ENCODE results near the gene BCAS3. TPM values are rescaled to one million over a fixed set of nuclear protein-coding genes. Genes with fewer than 3 reads are reported as not detected.

Gene BCAS3
- total RNA-seq, 2 experiments from 2014 or later, result 5.1 to 6.9 TPM

GRCh38 chr17:61294777-61295176 lies 617.1 kb downstream of the BCAS3 start:
- Mint-ChIP-seq H3K27me3 (no peaks in the 10 kb centered on the region), H3K4me1 (ENCODE audit: low read depth) (no peaks in the 10 kb centered on the region), H3K4me3 (no peak overlapping the region), H3K27ac (no peak overlapping the region), H3K36me3 (ENCODE audit: low read depth) (no peaks in the 10 kb centered on the region), H3K9me3 (no peaks in the 10 kb centered on the region)
- TF ChIP-seq CTCF (IDR thresholded peaks at IDR 0.05), result no peak
- no peak for ATAC-seq
- CTCF ChIA-PET, result no interaction called here
- DNase-seq, result no peak
- intact Hi-C loops (cut with micrococcal nuclease), result no loop called here
- POLR2A ChIA-PET, result no interaction called here

- ChIA-PET CTCF (no interaction called here), POLR2A (no interaction called here)
- ATAC-seq, result no peak
Observed at GRCh38 chr17:61296058-61296457, 618.4 kb downstream of the BCAS3 start.

GRCh38 chr17:61299517-61300513 lies 622.2 kb downstream of the BCAS3 start:
- CTCF ChIA-PET, result interaction anchor here (1.2 kb wide), 1 partner anchor 9 kb away, joined by 3 read pairs; no protein-coding TSS in a partner anchor
- Mint-ChIP-seq H3K4me1 (ENCODE audit: low read depth) (no peaks in the 10 kb centered on the region), H3K9me3 (no peaks in the 10 kb centered on the region), H3K27me3 (no peaks in the 10 kb centered on the region), H3K4me3 (no peak overlapping the region), H3K27ac (no peak overlapping the region), H3K36me3 (ENCODE audit: low read depth) (no peaks in the 10 kb centered on the region)
- ATAC-seq (no peak), DNase-seq (no peak)
- POLR2A ChIA-PET, result no interaction called here
- intact Hi-C loops (cut with micrococcal nuclease), result no loop called here
- TF ChIP-seq CTCF (IDR thresholded peaks at IDR 0.05), result no peak

More at GRCh38 chr17:61296058-61296457, 618.4 kb downstream of the BCAS3 start:
- Mint-ChIP-seq H3K4me1 (ENCODE audit: low read depth) (no peaks in the 10 kb centered on the region), H3K27ac (no peak overlapping the region), H3K9me3 (no peaks in the 10 kb centered on the region), H3K27me3 (no peaks in the 10 kb centered on the region), H3K4me3 (no peak overlapping the region), H3K36me3 (ENCODE audit: low read depth) (no peaks in the 10 kb centered on the region)
- TF ChIP-seq CTCF (IDR thresholded peaks at IDR 0.05), result no peak
- intact Hi-C loops (cut with micrococcal nuclease), result no loop called here
- DNase-seq, result no peak

GRCh38 chr17:61302953-61303816 lies 625.5 kb downstream of the BCAS3 start:
- H3K9me3 Mint-ChIP-seq, result no peaks in the 10 kb centered on the region
- DNase-seq (no peak), ATAC-seq (no peak)
- no peaks in the 10 kb centered on the region for H3K36me3 Mint-ChIP-seq (ENCODE audit: low read depth)
- no peaks in the 10 kb centered on the region for H3K27me3 Mint-ChIP-seq
- H3K4me1 Mint-ChIP-seq (ENCODE audit: low read depth), result no peaks in the 10 kb centered on the region
- intact Hi-C loops (cut with micrococcal nuclease), result no loop called here
- no peak overlapping the region for H3K27ac Mint-ChIP-seq
- POLR2A ChIA-PET, result no interaction called here
- CTCF ChIA-PET, result no interaction called here
- TF ChIP-seq CTCF (IDR thresholded peaks at IDR 0.05), result no peak
- H3K4me3 Mint-ChIP-seq, result no peak overlapping the region

GRCh38 chr17:61303817-61304096 lies 626.1 kb downstream of the BCAS3 start:
- H3K9me3 Mint-ChIP-seq, result no peaks in the 10 kb centered on the region
- intact Hi-C loops (cut with micrococcal nuclease), result no loop called here
- no peak for TF ChIP-seq CTCF (IDR thresholded peaks at IDR 0.05)
- ATAC-seq, result no peak
- no peak overlapping the region for H3K4me3 Mint-ChIP-seq
- no peaks in the 10 kb centered on the region for H3K27me3 Mint-ChIP-seq
- H3K36me3 Mint-ChIP-seq (ENCODE audit: low read depth), result no peaks in the 10 kb centered on the region
- H3K27ac Mint-ChIP-seq, result no peak overlapping the region
- no peaks in the 10 kb centered on the region for H3K4me1 Mint-ChIP-seq (ENCODE audit: low read depth)
- ChIA-PET POLR2A (no interaction called here), CTCF (no interaction called here)
- no peak for DNase-seq

Measured in activated CD8-positive, alpha-beta T cell treated with anti-CD3 and anti-CD28 coated beads for 36 hours (primary cell).